Left forelimb (tissue), 1 donor: Measurements from ENCODE around the gene NTRK2.
A peak's percentile ranks its signal among the peaks of the same experiment; 100 is the strongest.

Experiments
- DNase-seq: peaks from one replicate; pipeline ENCODE4 v3.0.0-alpha.2; 2018; ENCODE audit warnings: low spot score

The NTRK2 gene

DNA sequence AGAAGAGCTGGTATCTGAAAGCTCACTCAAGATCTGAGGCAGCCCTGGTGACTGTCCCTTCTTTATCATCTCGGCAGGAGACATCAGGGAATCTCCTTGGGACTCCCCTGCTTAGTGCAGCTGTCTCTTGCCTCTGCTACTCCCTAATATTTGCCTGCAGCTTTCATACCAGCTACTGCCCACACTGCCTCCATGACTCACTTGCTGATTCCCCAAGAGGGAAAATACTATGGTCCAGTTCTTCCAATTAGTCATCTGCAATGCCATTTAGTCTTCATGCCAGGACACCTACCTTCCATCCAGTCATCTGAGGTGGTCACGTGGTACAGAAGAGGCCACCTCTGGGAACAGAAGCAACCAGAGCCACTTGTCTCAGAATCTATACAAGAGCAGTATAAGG lies 270.8 kb downstream of the NTRK2 start:
- DNase-seq: no peak

DNA sequence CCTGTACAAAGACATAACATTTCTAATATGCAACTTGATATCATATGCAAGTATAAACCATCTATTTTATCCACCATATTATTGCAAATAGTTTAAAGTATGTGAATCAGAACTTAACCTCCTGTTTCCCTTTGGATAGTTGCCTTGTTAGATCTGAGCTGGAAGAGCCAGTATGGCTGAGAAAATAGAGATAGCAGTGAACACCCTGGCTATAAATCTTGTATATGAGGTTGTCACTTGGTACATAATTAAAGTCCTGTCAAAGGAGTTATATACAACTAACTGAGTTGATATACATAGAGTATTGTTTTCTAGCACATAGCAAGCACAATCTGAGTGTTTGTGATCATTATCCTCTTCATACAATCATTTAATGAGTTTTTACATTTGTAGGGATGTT lies 272.3 kb downstream of the NTRK2 start:
- no peak for DNase-seq

DNA sequence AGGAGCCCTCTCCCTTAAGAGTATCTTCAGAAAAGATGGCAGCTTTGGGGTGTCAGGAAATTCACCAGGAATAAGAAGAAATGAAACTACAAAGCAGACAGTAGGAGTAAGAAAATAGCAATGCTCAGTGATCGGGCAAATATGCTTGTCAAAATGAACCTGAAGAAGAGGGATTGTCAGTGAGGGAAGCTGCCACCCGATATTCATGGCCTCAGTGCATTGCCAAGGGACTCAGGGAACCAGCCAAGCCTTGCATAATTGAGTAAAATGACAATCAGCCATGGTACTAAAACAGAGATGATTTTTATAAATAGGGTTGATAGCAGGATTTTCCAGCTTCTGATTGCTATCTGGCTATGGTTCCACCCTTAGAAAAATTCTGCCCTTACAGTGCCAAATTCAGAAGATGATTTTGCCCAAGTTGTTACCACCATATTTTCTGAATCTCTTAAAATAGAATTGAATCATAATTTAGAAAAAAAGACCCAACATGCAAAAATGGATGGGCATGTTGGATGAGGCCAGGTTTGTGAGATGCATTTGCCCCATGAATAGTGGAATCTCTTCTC lies 274.0 kb downstream of the NTRK2 start:
- no peak for DNase-seq

DNA sequence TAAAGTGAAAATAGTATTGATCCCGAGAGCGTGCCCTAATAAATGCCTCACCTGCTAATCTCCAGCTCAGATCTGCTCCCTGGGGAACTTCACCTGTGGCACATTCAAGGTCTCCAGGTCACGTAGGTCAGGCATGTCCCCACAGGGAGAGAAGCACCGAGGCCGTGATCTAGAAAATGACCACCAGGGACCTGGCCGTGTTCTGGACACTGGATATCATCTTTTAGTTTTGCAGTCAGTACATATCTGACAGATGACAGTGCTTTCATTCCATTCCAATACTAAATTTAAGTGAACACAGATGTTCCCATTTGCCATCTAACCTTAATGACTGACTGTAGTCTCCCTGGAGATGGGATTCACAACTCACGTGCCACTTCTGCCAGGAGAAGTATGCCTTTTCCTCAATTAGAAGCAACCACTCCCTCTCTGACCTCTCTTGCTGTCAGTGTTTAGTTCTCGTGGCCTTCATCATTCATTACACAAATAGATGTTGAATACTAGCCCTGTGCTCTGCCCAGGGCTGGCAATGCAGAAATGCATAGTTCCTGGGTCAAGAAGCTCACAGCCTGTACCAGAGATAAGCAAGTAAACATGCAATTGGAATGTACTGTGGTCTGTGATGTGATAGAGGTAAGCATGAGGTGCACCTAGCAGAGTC lies 276.5 kb downstream of the NTRK2 start:
- no peak for DNase-seq

DNA sequence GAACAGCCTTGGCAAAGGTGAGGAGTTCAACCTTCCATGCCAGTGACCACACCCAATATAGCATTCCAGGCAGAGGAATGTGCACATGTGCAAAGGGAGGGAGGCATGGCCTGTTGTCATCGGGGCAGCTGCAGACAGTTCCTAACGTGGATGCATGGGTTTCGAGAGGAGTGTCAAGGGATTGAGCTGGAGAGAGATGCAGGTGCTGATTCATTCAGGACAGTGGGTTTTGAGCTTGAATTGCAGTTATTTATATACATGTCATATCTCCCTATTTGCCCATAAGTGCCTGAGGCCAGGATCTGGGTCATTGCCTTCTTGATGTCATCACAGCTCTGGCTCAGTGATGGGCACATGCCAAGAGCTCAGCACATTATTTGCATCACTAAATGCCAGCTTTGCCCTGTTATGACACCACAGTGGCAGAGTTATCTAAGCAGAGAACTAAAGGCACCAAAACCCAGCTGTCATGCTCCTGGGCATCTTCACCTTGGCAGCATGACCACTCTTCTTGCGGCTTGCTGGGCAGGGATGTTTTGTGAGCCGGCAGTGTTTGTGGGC lies 278.0 kb downstream of the NTRK2 start:
- no peak for DNase-seq

DNA sequence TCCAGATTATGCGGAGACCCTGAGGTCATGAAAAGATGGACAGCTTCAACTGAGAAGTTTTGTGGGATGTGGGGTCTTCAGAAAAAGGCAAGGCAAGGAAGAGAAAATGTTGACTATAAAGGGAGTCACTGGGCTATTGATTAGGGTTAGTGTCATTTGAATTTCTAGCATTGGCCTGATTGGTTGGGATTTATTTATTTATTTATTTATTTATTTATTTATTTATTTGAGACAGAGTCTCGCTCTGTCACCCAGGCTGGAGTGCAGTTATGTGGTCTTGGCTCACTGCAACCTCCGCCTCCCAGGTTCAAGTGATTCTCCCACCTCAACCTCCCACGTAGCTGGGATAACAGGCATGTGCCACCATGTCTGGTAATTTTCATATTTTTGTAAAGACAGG lies 279.7 kb downstream of the NTRK2 start:
- no peak for DNase-seq

DNA sequence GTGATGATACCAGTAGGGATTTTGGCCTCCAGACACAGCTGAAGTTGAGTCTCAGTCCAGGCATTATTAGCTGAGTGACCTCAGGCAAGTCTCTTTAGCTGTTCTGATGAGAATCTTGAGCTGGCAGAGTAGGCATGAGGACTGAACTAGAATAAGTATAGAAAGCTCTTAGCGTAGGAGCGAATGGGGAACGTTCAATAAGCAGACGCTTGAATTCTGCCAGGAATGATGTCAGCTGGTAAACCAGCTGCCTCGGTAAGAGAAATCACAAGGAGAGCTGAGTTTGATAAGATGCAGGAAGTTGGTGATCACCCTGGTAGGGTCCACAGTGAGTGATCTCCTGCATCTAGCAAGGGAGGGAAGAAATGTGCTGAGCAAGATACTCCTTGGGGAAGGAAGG lies 280.4 kb downstream of the NTRK2 start:
- DNase-seq: no peak

DNA sequence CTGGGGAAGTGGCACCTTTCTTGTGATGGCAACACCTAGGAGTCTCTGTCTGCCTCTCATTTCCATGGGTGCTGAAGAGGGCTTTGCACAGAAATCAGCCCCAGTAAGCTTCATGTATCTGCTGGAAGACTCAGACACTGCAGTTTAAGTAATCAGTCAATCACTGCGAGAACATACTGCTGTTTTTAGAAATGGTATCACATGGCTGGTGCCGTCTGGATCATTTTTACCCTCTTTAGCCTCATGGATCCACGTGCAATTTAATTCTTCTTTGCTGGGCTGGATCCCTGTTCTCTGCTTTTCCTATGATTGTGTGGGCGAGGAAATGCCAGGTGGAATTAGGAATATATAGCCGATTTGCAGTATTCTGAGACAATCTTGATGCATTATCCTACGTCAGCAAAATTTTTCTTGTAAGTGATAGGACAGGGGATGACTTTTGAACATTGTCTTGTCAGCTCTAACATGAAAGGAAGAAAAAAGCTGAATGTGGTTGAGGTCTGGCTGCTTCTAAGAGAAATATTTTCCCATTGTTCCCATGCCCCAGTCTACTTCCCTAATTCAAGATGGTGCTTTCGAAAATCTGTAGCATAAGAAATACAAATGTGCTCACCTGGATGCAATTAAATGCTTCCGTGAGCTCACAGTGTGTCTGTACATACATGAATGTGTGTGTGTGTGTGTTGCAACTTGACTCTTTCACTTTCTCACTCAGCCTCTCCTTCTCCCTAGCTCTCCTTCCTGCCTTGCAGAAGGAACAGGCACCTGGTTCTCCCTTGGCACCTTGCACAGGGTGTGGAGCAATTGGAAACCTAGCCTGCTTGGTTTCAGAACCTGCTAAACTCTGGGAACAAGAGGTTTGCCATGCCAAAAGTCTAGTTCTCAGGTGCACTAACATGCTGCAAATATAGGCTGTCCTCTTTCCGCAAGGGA lies 281.6 kb downstream of the NTRK2 start:
- no peak for DNase-seq

DNA sequence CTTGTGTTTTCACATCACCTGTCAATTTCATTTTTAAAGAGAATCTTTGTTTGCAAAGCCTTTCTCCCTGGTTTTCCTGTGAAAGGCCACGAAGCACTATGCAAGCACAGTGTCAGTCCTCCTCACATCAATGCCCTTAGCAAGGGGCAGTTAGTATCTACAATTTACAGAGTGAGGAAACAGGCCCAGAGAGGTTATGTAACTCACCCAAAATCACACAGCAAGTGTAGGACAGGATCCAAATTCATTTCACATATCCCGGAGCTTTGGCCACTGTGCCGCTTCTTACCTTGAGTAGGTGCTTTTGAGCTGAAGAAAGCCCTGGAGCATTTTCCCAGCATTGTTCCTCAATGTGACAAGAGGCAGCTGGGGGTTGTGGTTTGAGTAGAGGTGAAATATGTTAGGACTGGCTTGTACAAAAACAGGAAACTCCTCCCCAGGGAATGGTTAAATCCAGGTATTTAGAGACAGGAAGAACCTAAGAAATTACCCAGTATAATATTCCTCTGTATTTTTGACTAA lies 283.8 kb downstream of the NTRK2 start:
- DNase-seq: no peak

DNA sequence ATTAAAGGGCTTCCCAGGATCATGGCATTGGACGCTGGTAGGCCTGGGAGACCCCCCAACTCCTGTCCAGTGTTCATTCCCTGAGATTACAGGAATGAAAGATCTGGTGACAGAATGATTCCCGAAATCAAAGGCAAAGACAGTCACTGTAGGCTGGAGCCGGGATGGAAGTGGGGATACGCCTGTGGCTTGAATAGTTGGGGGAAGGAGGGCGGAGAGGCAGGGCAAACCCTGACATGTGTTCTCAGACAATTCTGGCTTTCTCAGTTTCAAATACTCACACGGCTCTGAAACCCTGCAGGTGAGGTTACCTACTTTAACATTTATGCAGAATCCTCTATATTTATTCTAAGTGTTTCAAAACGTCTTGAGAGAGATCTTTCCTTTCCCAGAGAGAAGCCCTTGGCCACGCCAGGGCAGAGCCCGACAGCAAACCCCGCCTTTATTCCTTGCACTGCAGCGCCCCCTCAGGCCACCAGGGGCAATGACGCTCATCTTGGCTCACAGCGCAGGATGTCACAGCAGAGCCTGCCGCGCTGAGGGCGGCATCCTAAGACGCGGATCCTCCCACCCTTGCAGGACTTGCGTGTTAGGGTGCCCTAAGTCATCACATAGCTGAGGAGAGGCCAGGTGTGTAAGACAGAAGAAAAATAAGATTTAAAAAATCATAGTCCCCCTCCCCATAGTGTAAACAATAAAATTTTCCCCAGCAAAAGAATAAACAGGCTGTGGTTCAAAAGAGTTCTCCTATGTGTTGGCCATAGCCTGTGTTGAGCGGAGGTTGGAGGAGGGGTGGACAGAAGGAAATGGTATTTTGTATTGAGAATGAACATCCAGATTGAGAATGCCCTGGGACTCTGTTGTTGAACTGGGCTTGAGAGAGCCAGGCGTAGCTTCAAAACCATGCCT lies 284.5 kb downstream of the NTRK2 start:
- DNase-seq: peak; percentile 87

DNA sequence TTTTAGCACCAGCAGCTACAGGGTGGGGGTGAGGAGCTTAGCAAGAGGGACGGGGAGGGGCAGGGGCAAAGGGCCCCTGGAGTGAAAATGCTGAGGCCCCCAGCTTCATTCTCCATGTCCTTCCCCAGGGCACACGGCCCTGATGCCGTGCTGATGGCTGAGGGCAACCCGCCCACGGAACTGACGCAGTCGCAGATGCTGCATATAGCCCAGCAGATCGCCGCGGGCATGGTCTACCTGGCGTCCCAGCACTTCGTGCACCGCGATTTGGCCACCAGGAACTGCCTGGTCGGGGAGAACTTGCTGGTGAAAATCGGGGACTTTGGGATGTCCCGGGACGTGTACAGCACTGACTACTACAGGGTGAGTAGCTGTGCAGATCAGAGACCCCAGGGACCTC lies 285.6 kb downstream of the NTRK2 start:
- DNase-seq: no peak

DNA sequence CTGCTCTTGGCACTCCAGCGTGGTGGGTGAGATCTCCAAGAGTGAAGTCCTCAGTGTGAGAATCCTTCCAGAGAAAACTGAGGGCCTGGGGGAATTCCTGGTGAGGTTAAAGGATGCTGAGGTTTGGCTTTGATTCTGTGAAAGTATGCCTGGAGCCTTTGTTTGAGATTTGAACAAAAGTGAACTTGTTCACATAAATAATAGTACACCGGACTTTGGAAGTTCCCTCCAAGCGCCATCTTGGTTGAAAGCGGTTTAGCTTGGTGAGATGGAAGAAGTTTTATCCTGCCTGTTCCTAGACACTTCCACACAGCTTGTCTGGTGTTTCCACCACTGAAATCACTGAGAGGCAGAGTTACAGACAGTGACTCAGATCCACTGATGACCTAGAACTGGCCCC lies 286.4 kb downstream of the NTRK2 start:
- no peak for DNase-seq

DNA sequence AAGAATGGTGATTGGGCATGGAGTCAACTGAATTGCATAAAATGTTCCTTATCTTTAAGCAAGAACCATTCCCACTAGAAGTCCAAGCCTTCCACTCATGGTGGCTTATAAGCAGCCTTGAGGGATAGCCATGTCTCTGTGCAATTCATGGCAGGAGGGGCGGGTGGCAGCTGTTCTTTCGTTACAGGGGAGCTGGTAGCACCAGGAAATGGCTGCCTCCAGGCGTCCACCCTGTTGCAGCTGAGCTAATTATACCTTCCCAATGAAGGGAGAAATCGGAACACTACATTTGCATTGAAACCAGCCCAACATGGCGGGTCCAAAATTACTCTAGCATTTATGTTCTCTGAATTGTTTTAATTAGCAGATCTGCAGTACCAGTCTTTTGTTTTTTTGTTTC lies 289.8 kb downstream of the NTRK2 start:
- no peak for DNase-seq

DNA sequence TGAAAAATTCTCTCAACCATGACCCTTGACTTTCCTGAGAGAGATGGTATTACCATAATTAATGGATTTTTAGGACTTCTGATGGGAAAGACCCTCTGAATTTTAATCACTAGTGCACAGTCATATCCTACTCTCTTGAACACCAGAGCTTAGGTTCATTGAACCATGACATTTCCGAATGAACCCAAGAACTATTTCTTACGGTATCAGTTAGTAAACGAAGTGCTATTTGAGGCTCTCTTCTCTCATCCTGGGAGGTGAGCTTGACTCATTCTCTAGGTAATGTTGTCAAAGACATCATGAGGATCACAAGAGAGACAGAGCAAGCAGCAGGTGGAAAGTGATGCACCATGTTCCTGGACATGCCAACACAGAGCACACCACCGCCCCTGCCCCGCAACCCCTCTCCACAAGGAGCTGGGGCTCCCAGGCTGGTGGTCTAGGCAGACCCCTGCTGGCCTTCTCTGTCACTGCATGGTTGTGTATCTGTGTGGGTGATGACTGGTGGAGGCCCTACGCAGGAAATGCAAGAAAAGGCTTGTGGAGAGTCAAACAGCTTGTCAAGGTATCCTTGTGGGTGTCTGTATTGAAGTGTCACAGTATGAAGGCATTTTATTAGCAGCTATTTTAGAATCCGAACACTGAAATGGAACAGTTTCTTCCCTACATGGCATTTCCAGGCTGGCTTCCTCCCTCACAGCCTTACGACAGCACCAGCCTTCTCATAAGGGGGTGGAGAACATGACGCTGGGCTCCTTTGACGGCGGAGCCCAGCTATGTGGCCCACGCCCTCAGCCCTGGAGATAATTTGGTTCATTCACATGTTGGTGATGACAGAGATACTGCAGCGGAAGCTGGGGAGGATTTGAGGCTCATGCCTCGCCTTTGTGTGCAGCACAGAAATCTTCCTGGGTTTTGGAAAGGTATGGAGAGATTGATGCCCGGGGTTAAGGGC lies 297.6 kb downstream of the NTRK2 start:
- DNase-seq: no peak

DNA sequence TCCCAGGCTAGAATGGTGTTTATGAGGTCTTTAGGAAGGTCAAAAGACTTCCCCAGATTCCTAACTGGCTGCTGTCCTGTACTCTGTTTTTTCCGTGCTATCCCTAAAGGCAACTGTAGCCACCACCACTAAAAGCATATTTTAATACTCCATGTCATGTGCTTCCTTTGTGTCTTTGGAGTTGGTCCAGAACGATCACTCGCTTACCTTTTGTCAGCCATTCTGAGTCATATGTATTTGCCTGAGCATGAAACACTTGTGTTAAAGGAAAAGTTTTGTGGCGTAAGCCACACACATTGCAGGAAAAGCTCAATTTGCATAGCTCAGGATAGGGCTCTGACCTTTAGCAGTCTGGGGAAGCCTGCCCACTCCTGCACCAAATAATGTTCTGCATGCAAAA lies 299.6 kb downstream of the NTRK2 start:
- no peak for DNase-seq

DNA sequence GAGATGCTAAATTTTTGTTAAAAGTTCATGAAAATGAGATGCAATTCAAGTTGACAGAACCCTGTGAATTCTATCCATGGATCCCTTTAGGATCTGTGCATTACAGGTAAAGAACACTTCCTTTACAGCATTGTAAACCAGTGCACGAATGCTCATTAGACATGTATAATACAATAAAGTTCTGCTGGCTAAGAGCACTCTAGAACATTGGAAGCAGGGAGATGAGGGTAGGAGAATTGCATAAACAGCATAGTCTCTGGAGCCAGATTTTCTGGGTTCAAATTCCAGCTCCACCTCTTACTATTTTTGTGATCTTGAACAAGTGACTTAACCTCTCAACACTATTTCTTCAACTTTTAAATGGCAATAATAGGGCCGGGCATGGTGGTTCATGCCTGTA lies 300.2 kb downstream of the NTRK2 start:
- DNase-seq: no peak

DNA sequence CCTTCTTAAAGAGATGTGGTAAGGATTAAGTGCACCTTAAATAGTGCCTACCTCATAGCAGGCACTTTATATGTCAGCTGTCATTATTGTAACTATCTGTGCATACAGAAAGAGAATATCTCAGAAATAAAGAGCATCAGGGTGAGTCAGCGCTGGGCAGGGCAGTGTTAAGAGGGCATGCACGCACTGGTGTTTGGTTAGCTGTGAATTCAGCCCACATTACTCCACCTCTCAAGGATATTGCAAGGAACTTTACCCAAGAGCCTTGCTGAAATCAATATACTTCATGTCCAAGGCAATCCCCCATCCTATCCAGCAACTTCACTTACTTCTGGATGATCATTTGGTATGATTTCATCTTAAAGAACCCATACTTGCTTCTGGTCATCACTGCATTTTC lies 300.9 kb downstream of the NTRK2 start:
- no peak for DNase-seq

DNA sequence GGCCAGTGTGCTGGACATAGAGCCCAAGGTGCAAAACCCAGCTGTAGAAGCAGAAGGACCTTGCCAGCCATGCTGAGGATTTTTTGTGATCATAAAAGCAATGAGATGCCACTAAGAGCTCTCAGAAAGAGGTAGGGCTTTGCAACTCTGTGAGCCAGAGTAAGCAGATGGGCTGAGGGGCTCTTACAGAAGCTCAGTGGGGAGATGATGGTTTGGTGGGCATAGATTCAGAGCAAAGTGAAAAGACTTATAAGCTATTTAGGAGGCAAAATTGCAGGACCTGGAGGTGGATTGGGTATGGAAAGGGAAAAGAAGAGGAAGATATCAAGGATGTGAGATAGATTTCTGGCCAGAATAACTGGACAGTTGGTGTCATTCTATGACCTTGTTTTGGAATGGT lies 302.0 kb downstream of the NTRK2 start:
- DNase-seq: no peak

DNA sequence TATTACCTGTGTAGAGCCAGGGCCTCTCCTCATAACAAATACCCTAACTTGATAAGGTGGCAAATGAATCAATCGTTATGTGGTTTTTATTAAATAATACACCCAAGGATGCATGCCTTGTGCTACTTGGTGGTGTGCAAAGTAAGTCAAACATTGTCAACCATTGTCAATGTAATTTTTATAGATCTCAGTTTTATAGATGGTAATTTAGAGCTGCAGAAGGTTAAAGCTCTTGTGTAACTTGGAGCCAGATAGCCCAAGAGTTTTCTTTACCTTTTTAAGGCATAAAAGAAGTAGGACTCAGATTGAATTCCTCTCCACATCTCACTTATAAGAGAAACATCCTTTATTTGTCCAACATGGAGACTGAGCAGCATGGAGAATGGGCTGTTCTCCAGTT lies 304.7 kb downstream of the NTRK2 start:
- no peak for DNase-seq

DNA sequence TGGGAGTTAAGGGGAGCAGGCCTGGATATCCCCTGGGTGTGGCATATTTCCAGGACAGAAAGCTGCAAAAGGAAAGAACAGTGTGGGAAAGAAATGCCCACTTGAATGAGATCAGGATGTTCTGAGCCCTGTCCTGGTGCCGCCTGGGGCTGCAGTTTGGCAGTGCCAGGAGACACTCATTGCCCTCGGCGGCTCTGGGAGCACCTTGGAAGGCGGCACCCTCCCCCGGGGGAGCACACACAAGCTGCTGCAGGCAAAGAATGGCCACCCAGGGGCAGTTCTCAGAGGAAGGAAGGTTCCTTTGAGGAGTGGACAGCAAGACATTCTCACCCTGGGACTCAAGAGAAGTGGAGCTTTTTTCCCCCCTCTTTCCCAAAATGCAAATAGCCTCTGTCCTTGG lies 305.3 kb downstream of the NTRK2 start:
- DNase-seq: no peak
